Melanocyte of skin (primary cell): Measurements from ENCODE around the gene OSBPL1A. TPM values are rescaled to one million over a fixed set of nuclear protein-coding genes. Genes with fewer than 3 reads are reported as not detected.

ENCODE experiments used
- small RNA-seq, 2 donors: library from RNA; depleted of rRNA; stranded (forward); fragments of <200 nt; gene quantifications; one replicate each; pipeline ENCODE3, GENCODE V24; 2012
- total RNA-seq, 2 donors: library from RNA; depleted of rRNA; stranded (reverse); fragments of >200 nt; gene quantifications; 2 replicates each; pipeline ENCODE4 v1.2.3, GENCODE V29; 2012

The OSBPL1A gene
- 10 to 100 TPM; 63.3 to 95.7 TPM for total RNA-seq

DNA sequence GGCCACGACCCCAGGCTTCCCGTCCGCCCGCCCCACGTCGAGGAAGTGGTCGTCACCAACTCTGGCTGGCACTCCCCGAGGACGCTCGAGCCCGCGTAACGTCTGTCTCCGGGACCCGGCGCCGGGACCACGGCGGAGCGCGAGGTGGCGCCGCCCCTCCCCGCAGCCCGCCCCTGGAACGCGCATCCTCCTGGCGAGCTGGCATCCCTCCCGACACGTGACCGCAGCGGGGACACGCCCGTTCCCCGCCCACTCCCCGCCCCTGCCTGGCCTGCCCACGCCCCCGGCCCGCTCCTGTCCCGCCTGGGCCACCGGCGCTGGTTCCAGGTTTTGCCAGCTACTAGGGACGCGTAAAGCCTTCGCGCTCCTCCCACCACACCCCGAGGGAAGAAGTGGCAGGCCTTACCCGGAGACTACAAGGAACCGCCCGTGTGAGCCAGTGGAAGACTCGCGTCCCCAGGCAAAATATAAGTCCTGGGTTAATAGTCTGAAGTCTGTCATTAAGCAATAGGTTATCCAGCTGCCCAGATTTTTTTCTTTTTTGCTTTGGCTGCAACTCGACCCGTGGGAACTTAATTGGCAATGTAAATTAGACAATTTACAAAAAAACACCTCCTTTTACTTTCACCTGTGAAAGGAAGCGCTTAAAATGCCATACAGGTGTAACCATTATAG is at the start of gene OSBPL1A:
OSBPL1A (minus strand) TSS at position 131 of the 675 bp plus-strand sequence. CDS start 20,291 bp downstream, outside the sequence.

DNA sequence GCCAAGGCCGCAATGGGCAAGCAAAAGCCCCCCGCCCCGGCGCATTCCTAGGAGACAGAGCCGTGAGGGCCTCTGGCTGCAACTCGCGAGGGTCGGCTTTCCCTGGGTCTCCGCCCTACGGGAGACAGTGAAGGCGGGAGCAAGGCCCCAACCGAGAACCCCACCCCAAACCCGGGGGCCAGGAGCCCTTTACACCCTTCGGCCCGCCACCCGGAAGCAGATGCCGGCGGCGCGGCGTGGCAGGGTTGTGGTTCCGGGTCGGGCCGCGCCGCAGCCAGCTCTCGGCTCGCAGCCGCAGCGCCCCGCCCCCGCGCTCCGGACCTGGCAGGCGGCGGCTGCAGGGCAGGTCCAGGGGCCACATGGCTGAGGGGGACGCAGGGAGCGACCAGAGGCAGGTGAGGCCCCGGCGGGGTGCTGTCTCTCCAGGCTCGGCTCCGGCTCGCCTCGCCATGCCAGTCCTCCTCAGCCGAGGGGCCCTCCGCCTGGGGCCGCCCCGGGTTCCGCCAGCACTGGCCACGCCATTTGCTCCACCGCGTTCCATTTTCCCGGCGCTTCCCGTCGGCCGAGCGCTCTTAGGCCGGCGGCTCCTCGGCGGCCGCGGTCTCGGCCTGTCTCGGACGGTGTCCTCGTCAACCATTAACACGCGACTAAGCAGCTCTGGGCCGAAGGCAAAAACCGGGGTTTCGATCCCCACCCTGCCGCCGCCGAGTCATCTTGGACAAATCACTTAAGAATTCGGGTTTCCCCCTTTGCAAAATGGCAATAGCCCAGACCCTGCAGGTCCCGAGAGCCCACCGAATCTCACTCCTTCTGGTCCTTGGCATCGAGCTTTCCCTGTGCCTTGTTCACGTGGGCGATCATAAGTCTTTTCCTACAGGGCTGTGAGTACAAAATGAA is 29.0 kb upstream of the OSBPL1A start, which contains the start of gene IMPACT:
IMPACT (plus strand) TSS at position 273 of the 897 bp plus-strand sequence; CDS start at position 360, 87 bp downstream.

DNA sequence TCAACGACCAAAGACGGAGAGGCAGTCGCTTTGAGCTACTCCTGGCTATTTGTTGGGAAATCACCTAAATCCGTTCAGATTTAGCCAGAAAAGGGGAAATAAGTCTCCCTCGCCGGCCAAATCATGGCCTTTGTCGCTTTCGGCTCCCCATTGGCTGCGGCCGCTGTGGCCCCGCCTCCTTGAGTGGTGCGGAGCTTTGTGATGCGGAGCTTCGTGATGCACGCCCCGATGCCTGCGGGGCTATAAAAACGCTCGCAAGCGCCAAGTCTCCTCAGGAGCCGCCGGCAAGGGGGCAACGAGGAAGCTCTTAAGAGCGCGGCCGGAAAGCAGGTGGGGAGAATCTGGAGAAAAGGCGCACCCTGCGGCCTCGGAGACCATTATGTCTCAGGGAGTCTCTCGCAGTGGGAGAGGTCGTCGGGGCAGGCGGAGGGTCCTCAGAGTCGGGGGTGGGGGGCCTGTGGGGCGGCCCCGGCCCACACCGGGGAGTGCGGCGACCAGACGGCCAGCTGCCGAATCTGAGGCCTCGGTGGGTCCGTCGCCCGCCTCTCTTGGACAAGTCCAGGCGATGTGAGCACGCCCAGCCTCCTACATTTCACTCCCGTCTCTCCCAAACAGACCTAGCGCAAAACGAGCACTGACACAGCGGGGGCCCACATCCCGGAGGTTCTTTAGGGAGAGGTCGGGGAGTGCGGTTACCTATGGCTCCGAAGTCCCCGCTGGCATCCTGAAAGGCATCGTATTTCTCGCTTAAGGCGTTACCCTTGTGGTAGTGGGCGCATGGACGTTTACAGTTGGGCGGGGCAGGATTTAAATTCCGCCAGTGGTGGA is 258.6 kb downstream of the OSBPL1A start, which contains the start of gene CABYR:
CABYR (plus strand) TSS at position 274 of the 828 bp plus-strand sequence. CDS start 4,053 bp downstream, outside the sequence.

Small RNA genes within 50 kb of the gene (small RNA-seq; reads per million reads assigned to genes)
- gene MIR320C2 = 0 reads per million in 2 donors
- 0 reads per million in 2 donors for gene RF00017
- gene RF00019 = 0 reads per million in 2 donors
- gene RNA5SP452 = 0 reads per million in 2 donors
- 0 to 0.04 reads per million in 2 donors for gene RNU5A-6P
- gene RNU6-435P = 0 reads per million in 2 donors

Other genes starting within 250 kb of the OSBPL1A start
- gene IMPACT, start 28.8 kb upstream of the OSBPL1A start, total RNA-seq = 10 to 100 TPM; 26.6 to 26.8 TPM
- under 1 TPM in 1 of 2 donors, not detected in 1; under 0.01 TPM for gene HRH4, start 62.8 kb upstream of the OSBPL1A start, total RNA-seq